CD4-positive, alpha-beta T cell (primary cell): ENCODE results near the gene ZNF397. TPM values are rescaled to one million over a fixed set of nuclear protein-coding genes. Genes with fewer than 3 reads are reported as not detected.

Experiments used
- ATAC-seq: fragments of 200-7000 bp; cut with Tn5 transposase; one replicate; pipeline ENCODE4 v1.10.0; 2022; ENCODE audit warnings: mild to moderate bottlenecking; ENCODE audit not compliant: poor library complexity
- CTCF ChIA-PET: fragments of 350-600 bp; sonication (Branson Sonifier 250); formaldehyde crosslinking; loops from one replicate; lab custom pipeline; 2021; ENCODE audit warnings: antibody characterized with exemption, inconsistent platforms; lab: Charles Lee
- POLR2A ChIA-PET: fragments of 350-600 bp; sonication (Branson Sonifier 250); formaldehyde crosslinking; loops from one replicate; lab custom pipeline; 2021; ENCODE audit warnings: antibody characterized with exemption, inconsistent platforms; lab: Charles Lee
- DNase-seq, 14 experiments: peaks; one replicate each; pipeline ENCODE4 v3.0.0-alpha.2; 2013 to 2020; ENCODE audit warnings: mixed read lengths in 2 of 14
- H3K27ac ChIP-seq, 2 donors: one replicate each; pipeline versions ENCODE4 v1.5.1 to v1.7.0; 2013; ENCODE audit warnings: low read length in 2 of 2, low read depth in 1 of 2, mild to moderate bottlenecking in 1 of 2
- H3K27me3 ChIP-seq, 2 experiments: 1 replicate in 1 of 2; 2 replicates in 1 of 2; pipeline versions ENCODE4 v1.6.1 to v1.7.0; 2013; ENCODE audit warnings: low read length in 2 of 2, control low read depth in 1 of 2, mild to moderate bottlenecking in 1 of 2, moderate library complexity in 1 of 2; ENCODE audit not compliant: insufficient read depth in 2 of 2, control insufficient read depth in 1 of 2
- H3K36me3 ChIP-seq: one replicate; pipeline ENCODE4 v1.6.1; 2013; ENCODE audit warnings: low read length, control low read depth; ENCODE audit not compliant: insufficient read depth
- H3K4me1 ChIP-seq: one replicate; pipeline ENCODE4 v1.6.1; 2013; ENCODE audit warnings: low read length, control low read depth; ENCODE audit not compliant: insufficient read depth
- H3K4me3 ChIP-seq: one replicate; pipeline ENCODE4 v1.5.1; 2013; ENCODE audit warnings: mild to moderate bottlenecking, low read length, moderate library complexity
- H3K9me3 ChIP-seq, 2 experiments: 1 replicate in 1 of 2; 2 replicates in 1 of 2; pipeline versions ENCODE4 v1.6.1 to v1.7.0; 2013; ENCODE audit warnings: low read length in 2 of 2, mild to moderate bottlenecking in 2 of 2, control low read depth in 1 of 2, moderate library complexity in 1 of 2; ENCODE audit not compliant: control insufficient read depth in 1 of 2, insufficient read depth in 1 of 2
- H3K27ac Mint-ChIP-seq: one replicate; pipeline ENCODE4 v1.8.0; 2020; ENCODE audit warnings: mixed read lengths
- H3K27me3 Mint-ChIP-seq: one replicate; pipeline ENCODE4 v1.8.0; 2021; ENCODE audit warnings: mixed read lengths
- H3K36me3 Mint-ChIP-seq: one replicate; pipeline ENCODE4 v1.8.0; 2021; ENCODE audit warnings: low read depth, mixed read lengths
- H3K4me1 Mint-ChIP-seq: one replicate; pipeline ENCODE4 v1.8.0; 2021; ENCODE audit warnings: low read depth, mixed read lengths
- H3K4me3 Mint-ChIP-seq: one replicate; pipeline ENCODE4 v1.8.0; 2020; ENCODE audit warnings: mild to moderate bottlenecking, mixed read lengths
- H3K9me3 Mint-ChIP-seq: one replicate; pipeline ENCODE4 v1.8.0; 2020; ENCODE audit warnings: mixed read lengths
- CTCF ChIP-seq: fragments of 200-600 bp; IDR thresholded peaks from one replicate; pipeline ENCODE4 v1.8.0; 2022; ENCODE audit warnings: antibody characterized with exemption, mild to moderate bottlenecking
- intact Hi-C, 2 experiments: fragments of 100-400 bp; cut with DNase I in 1 of 2; cut with micrococcal nuclease in 1 of 2; formaldehyde crosslinking; loops; one replicate each; pipeline versions ENCODE4 v1.15.1 to v1.9.0; 2023 to 2025; cut with DNase I, micrococcal nuclease
- total RNA-seq, 174 experiments: library from RNA in 2 of 174; stranded (reverse) in 2 of 174; gene quantifications; one replicate each; pipeline ENCODE4 v1.2.3 and lab custom pipeline; 2021 to 2026

The ZNF397 gene
- total RNA-seq, 2 experiments from 2014 or later = 7.6 to 10.0 TPM

- TF ChIP-seq CTCF = no peak
- Mint-ChIP-seq H3K36me3 (peaks cover 32% of the 10 kb centered on the region), H3K4me3 (no peak overlapping the region), H3K4me1 (peaks cover 28% of the 10 kb centered on the region), H3K27me3 (no peaks in the 10 kb centered on the region), H3K9me3 (peaks cover 3% of the 10 kb centered on the region), H3K27ac (no peak overlapping the region)
- peaks cover 2% of the 10 kb centered on the region for H3K36me3 ChIP-seq
- H3K4me1 ChIP-seq = peaks cover 18% of the 10 kb centered on the region
- DNase-seq (no peak), ATAC-seq (no peak)
- H3K9me3 ChIP-seq = peaks cover 0 to 5% of the 10 kb centered on the region in 2 experiments
- no peaks in the 10 kb centered on the region for H3K27me3 ChIP-seq
- CTCF ChIA-PET = interaction anchor here (1.1 to 1.3 kb wide), 2 partner anchors 20 to 75 kb away, joined by 3 to 4 read pairs; no protein-coding TSS in a partner anchor
- no peak overlapping the region for H3K27ac ChIP-seq
- intact Hi-C loops = no loop called here
- no peak overlapping the region for H3K4me3 ChIP-seq
- POLR2A ChIA-PET = interaction anchor here (1.1 to 1.7 kb wide), 2 partner anchors 24 to 25 kb away, joined by 3 to 8 read pairs; no protein-coding TSS in a partner anchor
Measured at GRCh38 chr18:35264409-35264808, 23.6 kb downstream of the ZNF397 start.

GRCh38 chr18:35267161-35267651, 26.4 kb downstream of the ZNF397 start:
- Mint-ChIP-seq H3K9me3 (peaks cover 3% of the 10 kb centered on the region), H3K27ac (peak overlapping the region; percentile 92), H3K4me1 (peaks cover 28% of the 10 kb centered on the region), H3K36me3 (peaks cover 12% of the 10 kb centered on the region), H3K27me3 (no peaks in the 10 kb centered on the region), H3K4me3 (peak overlapping the region; percentile 96)
- intact Hi-C loops = loop anchor here (1.0 to 5.0 kb wide), 2 partner anchors 23 to 35 kb away; partner anchors contain the start of gene ZSCAN30 (in 2 of the 2)
- Histone ChIP-seq H3K27me3 (no peaks in the 10 kb centered on the region), H3K36me3 (peaks cover 2% of the 10 kb centered on the region), H3K4me3 (peak overlapping the region; percentile 76), H3K27ac (peak overlapping the region; percentile 69 to 75), H3K9me3 (peaks cover 0 to 10% of the 10 kb centered on the region in 2 experiments), H3K4me1 (peaks cover 18% of the 10 kb centered on the region)
- TF ChIP-seq CTCF = no peak
- ChIA-PET POLR2A (interaction anchor here (0.6 to 2.5 kb wide), 16 partner anchors 14 to 803 kb away, joined by 3 to 52 read pairs (median 4); partner anchors contain the start of genes INO80C, MAPRE2, ZNF24 and ZNF397), CTCF (interaction anchor here (0.6 to 1.6 kb wide), 4 partner anchors 20 to 35 kb away, joined by 3 to 4 read pairs (median 3); no protein-coding TSS in a partner anchor)
- DNase-seq (peak; percentile 40 to 85 (median 66)), ATAC-seq (peak; percentile 76)

- Histone ChIP-seq H3K4me3 (peak overlapping the region; percentile 76), H3K9me3 (peaks cover 0 to 12% of the 10 kb centered on the region in 2 experiments), H3K27ac (peak overlapping the region in 1 of 2 donors; percentile 75), H3K4me1 (peaks cover 18% of the 10 kb centered on the region), H3K27me3 (no peaks in the 10 kb centered on the region), H3K36me3 (peaks cover 2% of the 10 kb centered on the region)
- POLR2A ChIA-PET = interaction anchor here (0.9 to 2.5 kb wide), 13 partner anchors 17 to 802 kb away, joined by 3 to 52 read pairs (median 4); partner anchors contain the start of genes INO80C, MAPRE2, ZNF24 and ZNF397
- Mint-ChIP-seq H3K36me3 (peaks cover 6% of the 10 kb centered on the region), H3K27ac (peak overlapping the region; percentile 92), H3K4me1 (peaks cover 28% of the 10 kb centered on the region), H3K27me3 (no peaks in the 10 kb centered on the region), H3K4me3 (peak overlapping the region; percentile 74), H3K9me3 (peaks cover 3% of the 10 kb centered on the region)
- ATAC-seq (peak; percentile 3), DNase-seq (peak in 4 of 14 experiments; percentile 27 to 47 (median 32))
- CTCF ChIA-PET = interaction anchor here (1.3 to 1.6 kb wide), 3 partner anchors 21 to 35 kb away, joined by 3 read pairs; no protein-coding TSS in a partner anchor
- intact Hi-C loops = loop anchor here (1.0 to 5.0 kb wide), 2 partner anchors 22 to 36 kb away; partner anchors contain the start of gene ZSCAN30 (in 2 of the 2)
- TF ChIP-seq CTCF = no peak
Measured at GRCh38 chr18:35267809-35268208, 27.0 kb downstream of the ZNF397 start.
